ENCODE data around the gene LEKR1.

Gene LEKR1

GRCh38 chr3:156812521-156813335 lies 13.4 kb upstream of the LEKR1 start:
- Histone ChIP-seq H3K36me3 (ENCODE audit: insufficient read depth, low read length) (no peaks in the 10 kb centered on the region), H3K9ac (ENCODE audit: insufficient read length) (no peak overlapping the region), H3K4me3 (no peak overlapping the region), H3K27ac (no peak overlapping the region), H3K9me3 (ENCODE audit: low read depth, low read length) (no peaks in the 10 kb centered on the region)
- DNase-seq (ENCODE audit: low read depth, low spot score), result no peak
- TF ChIP-seq EZH2 (IDR thresholded peaks at IDR 0.05) (no peak), FOXP2 (optimal IDR thresholded peaks at IDR 0.05; ENCODE audit: control extremely low read depth, extremely low read length, insufficient read depth) (no peak), POLR2AphosphoS5 (IDR thresholded peaks at IDR 0.05; ENCODE audit: borderline replicate concordance, low read depth, low read length) (no peak)

GRCh38 chr3:156814295-156814694 lies 11.9 kb upstream of the LEKR1 start:
- H3K27ac ChIP-seq, result no peak overlapping the region
- no peak overlapping the region for H3K4me3 ChIP-seq
- no peaks in the 10 kb centered on the region for H3K9me3 ChIP-seq (ENCODE audit: low read depth, low read length)
- TF ChIP-seq POLR2AphosphoS5 (IDR thresholded peaks at IDR 0.05; ENCODE audit: borderline replicate concordance, low read depth, low read length), result no peak
- TF ChIP-seq EZH2 (IDR thresholded peaks at IDR 0.05), result no peak
- no peak for TF ChIP-seq FOXP2 (optimal IDR thresholded peaks at IDR 0.05; ENCODE audit: control extremely low read depth, extremely low read length, insufficient read depth)
- DNase-seq (ENCODE audit: low read depth, low spot score), result no peak
- H3K36me3 ChIP-seq (ENCODE audit: insufficient read depth, low read length), result no peaks in the 10 kb centered on the region
- no peak overlapping the region for H3K9ac ChIP-seq (ENCODE audit: insufficient read length)

- peak overlapping the region; percentile 76 for H3K4me3 ChIP-seq
- no peak for DNase-seq (ENCODE audit: low read depth, low spot score)
- H3K27ac ChIP-seq, result no peak overlapping the region
- H3K9me3 ChIP-seq (ENCODE audit: low read depth, low read length), result no peaks in the 10 kb centered on the region
- no peak overlapping the region for H3K9ac ChIP-seq (ENCODE audit: insufficient read length)
- H3K36me3 ChIP-seq (ENCODE audit: insufficient read depth, low read length), result no peaks in the 10 kb centered on the region
- no peak for TF ChIP-seq EZH2 (IDR thresholded peaks at IDR 0.05)
- TF ChIP-seq POLR2AphosphoS5 (IDR thresholded peaks at IDR 0.05; ENCODE audit: borderline replicate concordance, low read depth, low read length), result no peak
- TF ChIP-seq FOXP2 (optimal IDR thresholded peaks at IDR 0.05; ENCODE audit: control extremely low read depth, extremely low read length, insufficient read depth), result no peak
Measured at GRCh38 chr3:156816091-156816793, 9.9 kb upstream of the LEKR1 start.

- Histone ChIP-seq H3K36me3 (ENCODE audit: insufficient read depth, low read length) (no peaks in the 10 kb centered on the region), H3K27ac (peak overlapping the region; percentile 76; the same call in 1 of the 2 replicates), H3K4me3 (peak overlapping the region; percentile 76), H3K9me3 (ENCODE audit: low read depth, low read length) (no peaks in the 10 kb centered on the region), H3K9ac (ENCODE audit: insufficient read length) (peak overlapping the region; percentile 56)
- TF ChIP-seq FOXP2 (optimal IDR thresholded peaks at IDR 0.05; ENCODE audit: control extremely low read depth, extremely low read length, insufficient read depth) (peak; percentile 17), EZH2 (IDR thresholded peaks at IDR 0.05) (no peak), POLR2AphosphoS5 (IDR thresholded peaks at IDR 0.05; ENCODE audit: borderline replicate concordance, low read depth, low read length) (no peak)
- no peak for DNase-seq (ENCODE audit: low read depth, low spot score)
Measured at GRCh38 chr3:156816794-156817645, 9.1 kb upstream of the LEKR1 start.

GRCh38 chr3:156817646-156818272 lies 8.4 kb upstream of the LEKR1 start:
- TF ChIP-seq FOXP2 (optimal IDR thresholded peaks at IDR 0.05; ENCODE audit: control extremely low read depth, extremely low read length, insufficient read depth), result no peak
- no peak for TF ChIP-seq POLR2AphosphoS5 (IDR thresholded peaks at IDR 0.05; ENCODE audit: borderline replicate concordance, low read depth, low read length)
- TF ChIP-seq EZH2 (IDR thresholded peaks at IDR 0.05), result no peak
- Histone ChIP-seq H3K4me3 (peak overlapping the region; percentile 76), H3K36me3 (ENCODE audit: insufficient read depth, low read length) (no peaks in the 10 kb centered on the region), H3K9ac (ENCODE audit: insufficient read length) (peak overlapping the region; percentile 56), H3K9me3 (ENCODE audit: low read depth, low read length) (no peaks in the 10 kb centered on the region), H3K27ac (peak overlapping the region; percentile 76)
- no peak for DNase-seq (ENCODE audit: low read depth, low spot score)

GRCh38 chr3:156818273-156818651 lies 7.9 kb upstream of the LEKR1 start:
- Histone ChIP-seq H3K9ac (ENCODE audit: insufficient read length) (no peak overlapping the region), H3K4me3 (peak overlapping the region; percentile 40), H3K9me3 (ENCODE audit: low read depth, low read length) (no peaks in the 10 kb centered on the region), H3K27ac (peak overlapping the region; percentile 76; the same call in 1 of the 2 replicates), H3K36me3 (ENCODE audit: insufficient read depth, low read length) (no peaks in the 10 kb centered on the region)
- DNase-seq (ENCODE audit: low read depth, low spot score), result no peak
- TF ChIP-seq EZH2 (IDR thresholded peaks at IDR 0.05) (no peak), FOXP2 (optimal IDR thresholded peaks at IDR 0.05; ENCODE audit: control extremely low read depth, extremely low read length, insufficient read depth) (no peak), POLR2AphosphoS5 (IDR thresholded peaks at IDR 0.05; ENCODE audit: borderline replicate concordance, low read depth, low read length) (no peak)

GRCh38 chr3:156818890-156819289 lies 7.3 kb upstream of the LEKR1 start:
- Histone ChIP-seq H3K4me3 (peak overlapping the region; percentile 54), H3K36me3 (ENCODE audit: insufficient read depth, low read length) (no peaks in the 10 kb centered on the region), H3K9me3 (ENCODE audit: low read depth, low read length) (no peaks in the 10 kb centered on the region), H3K27ac (peak overlapping the region; percentile 76), H3K9ac (ENCODE audit: insufficient read length) (no peak overlapping the region)
- TF ChIP-seq FOXP2 (optimal IDR thresholded peaks at IDR 0.05; ENCODE audit: control extremely low read depth, extremely low read length, insufficient read depth) (no peak), EZH2 (IDR thresholded peaks at IDR 0.05) (no peak), POLR2AphosphoS5 (IDR thresholded peaks at IDR 0.05; ENCODE audit: borderline replicate concordance, low read depth, low read length) (no peak)
- no peak for DNase-seq (ENCODE audit: low read depth, low spot score)

Data from SK-N-MC (cell line).